PC-9 (cell line): ENCODE measurements around the gene LHX1.

Experiments used
- CTCF ChIP-seq: fragments of 200-600 bp; sonication (generic); conservative IDR thresholded peaks from 2 replicates; pipeline ENCODE4 v1.6.1; 2017; ENCODE audit warnings: mixed run types, antibody characterized with exemption, mild to moderate bottlenecking, moderate library complexity
- EZH2 ChIP-seq: fragments of 200-600 bp; sonication (generic); IDR thresholded peaks from 2 replicates; pipeline ENCODE4 v1.8.0; 2017; ENCODE audit warnings: antibody characterized with exemption, low read depth

DNA sequence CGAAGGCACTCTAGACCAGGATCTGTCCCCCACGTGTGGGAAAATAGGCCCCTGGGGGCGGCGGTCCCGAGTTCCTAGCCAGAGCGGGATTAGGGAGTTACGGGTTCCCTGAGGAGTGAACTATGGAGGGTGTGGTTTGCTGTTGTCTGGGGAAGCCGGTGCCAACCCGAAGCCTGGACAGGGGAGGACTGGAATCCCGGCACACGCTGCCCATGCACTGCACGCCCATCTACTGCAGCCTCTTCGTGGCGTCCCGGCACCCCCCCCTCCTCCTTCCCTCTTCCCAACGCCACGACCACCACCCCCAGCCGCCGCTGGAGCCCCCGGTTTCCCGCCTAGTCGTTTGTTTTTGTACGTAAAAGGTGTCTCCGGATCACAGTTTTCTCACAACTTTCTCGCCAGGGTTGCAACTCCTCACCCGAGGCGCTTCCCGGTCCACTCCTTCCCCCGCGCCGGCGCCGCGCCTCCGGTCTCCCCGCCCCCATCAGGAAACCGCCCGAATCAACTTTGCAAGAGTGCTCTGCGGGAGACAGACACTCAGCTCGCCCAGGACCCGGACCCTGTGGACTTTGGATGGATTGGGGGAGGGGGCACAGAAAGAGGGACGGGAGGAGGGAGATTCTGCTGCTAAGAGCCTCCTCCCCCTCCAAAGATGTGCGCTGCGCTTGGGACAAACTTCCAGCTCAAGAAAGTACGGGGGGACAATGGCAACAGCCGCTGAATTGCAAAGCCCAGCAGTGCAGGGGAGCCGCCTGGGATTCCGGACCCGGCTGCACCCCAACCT is 1.4 kb upstream of the LHX1 start:
- TF ChIP-seq CTCF = no peak
- TF ChIP-seq EZH2 = no peak
